ENCODE data around the gene SLC1A6. TPM values are rescaled to one million over a fixed set of nuclear protein-coding genes. Genes with fewer than 3 reads are reported as not detected.

The SLC1A6 gene
- total and polyA plus RNA-seq, 2 of the 4 experiments (the other 2 are of a cell fraction): not detected

- intact Hi-C loops (cut with micrococcal nuclease): no loop called here
- H3K27ac ChIP-seq (ENCODE audit: insufficient read depth, low read length): no peak overlapping the region
- no peak overlapping the region for H2BK15ac ChIP-seq (ENCODE audit: low read depth, low read length)
- H4K20me1 ChIP-seq (ENCODE audit: insufficient read depth, low read length): no peaks in the 10 kb centered on the region
- WGBS, 2 experiments (ENCODE audit: extremely low coverage in 2 of 2, insufficient read length in 1 of 2): 23% methylated on average over 2 of the region's 11 CpGs; no CpG with 5 or more reads in 1 of the 2 experiments
- no peak overlapping the region for H2AK9ac ChIP-seq (replicated peaks; ENCODE audit: low read depth, low read length, poor library complexity)
- no peak for DNase-seq
- H3K27me3 ChIP-seq (ENCODE audit: control insufficient read depth, insufficient read depth, low read length): no peaks in the 10 kb centered on the region
- H3K79me1 ChIP-seq (ENCODE audit: low read depth in 1 of 2, low read length in 2 of 2): no peaks in the 10 kb centered on the region
- CTCF ChIA-PET: no interaction called here
- POLR2A ChIA-PET (ENCODE audit: unreplicated experiment): no interaction called here
- no peak overlapping the region for H2AFZ ChIP-seq (replicated peaks; ENCODE audit: low read length, poor library complexity)
- H3K9me3 ChIP-seq (ENCODE audit: control insufficient read depth, insufficient read depth, low read length): peaks cover 28% of the 10 kb centered on the region
- H4K91ac ChIP-seq (ENCODE audit: insufficient read depth, low read depth, low read length): no peak overlapping the region
- H3K4me1 ChIP-seq (ENCODE audit: control insufficient read depth, insufficient read depth, low read length): no peaks in the 10 kb centered on the region
- no peak overlapping the region for H3K56ac ChIP-seq (ENCODE audit: extremely low read depth, insufficient read depth, low read length)
- no peak overlapping the region for H2BK20ac ChIP-seq (ENCODE audit: low read depth, low read length)
- no peak overlapping the region for H3K4ac ChIP-seq (ENCODE audit: low read depth, low read length)
- no TSS peak for BruUV-seq (replicated peaks)
- dilution Hi-C loops (cut with HindIII; ENCODE audit: low sequenced_read_pairs, unreplicated experiment): no loop called here
- no peak overlapping the region for H3K14ac ChIP-seq (replicated peaks; ENCODE audit: low read depth, low read length)
- H3K4me2 ChIP-seq (ENCODE audit: low read depth, low read length): no peak overlapping the region
- H2BK120ac ChIP-seq (ENCODE audit: low read depth, low read length): no peak overlapping the region
- H4K8ac ChIP-seq (ENCODE audit: low read depth in 2 of 2, low read length in 2 of 2): no peak overlapping the region
- TF ChIP-seq CTCF (conservative IDR thresholded peaks at IDR 0.05; ENCODE audit: low read depth, low read length): no peak
- TF ChIP-seq SMC3 (IDR thresholded peaks at IDR 0.05; ENCODE audit: low read depth, low read length): no peak
- TF ChIP-seq MAZ (IDR thresholded peaks at IDR 0.05; ENCODE audit: borderline replicate concordance, low read depth, low read length): no peak
- TF ChIP-seq CEBPB (IDR thresholded peaks at IDR 0.05; ENCODE audit: low read depth, low read length): no peak
- TF ChIP-seq USF2 (IDR thresholded peaks at IDR 0.05; ENCODE audit: low read depth, low read length): no peak
- no peak for TF ChIP-seq BHLHE40 (IDR thresholded peaks at IDR 0.05; ENCODE audit: low read depth, low read length)
- no peak for TF ChIP-seq RCOR1 (IDR thresholded peaks at IDR 0.05; ENCODE audit: insufficient replicate concordance, low read length)
- no peak for TF ChIP-seq ELK1 (IDR thresholded peaks at IDR 0.05; ENCODE audit: borderline replicate concordance, low read depth, low read length)
- TF ChIP-seq NFE2L2 (IDR thresholded peaks at IDR 0.05; ENCODE audit: low read depth, low read length): no peak
- no peak for TF ChIP-seq MAFK (IDR thresholded peaks at IDR 0.05; ENCODE audit: low read depth, low read length)
- no peak for TF ChIP-seq CHD1 (IDR thresholded peaks at IDR 0.05; ENCODE audit: low read depth, low read length)
- TF ChIP-seq FOS (IDR thresholded peaks at IDR 0.05; ENCODE audit: low read depth, low read length): no peak
- TF ChIP-seq RFX5 (IDR thresholded peaks at IDR 0.05; ENCODE audit: low read depth, low read length): no peak
- TF ChIP-seq RAD21 (IDR thresholded peaks at IDR 0.05; ENCODE audit: low read length): no peak
- no peak for TF ChIP-seq MXI1 (IDR thresholded peaks at IDR 0.05; ENCODE audit: borderline replicate concordance, low read depth, low read length)
- no peak for TF ChIP-seq POLR2A (IDR thresholded peaks at IDR 0.05; ENCODE audit: low read depth, low read length)
- no peaks in the 10 kb centered on the region for H3K9me1 ChIP-seq (ENCODE audit: insufficient read depth, low read length)
- no peak for ATAC-seq (ENCODE audit: low read depth)
- H3K36me3 ChIP-seq (ENCODE audit: control insufficient read depth, insufficient read depth, low read length): no peaks in the 10 kb centered on the region
- no peak overlapping the region for H3K4me3 ChIP-seq (ENCODE audit: insufficient read depth, low read depth, low read length)
- no peak overlapping the region for H3K9ac ChIP-seq (ENCODE audit: low read depth, low read length)
- H2BK5ac ChIP-seq (ENCODE audit: low read depth, low read length, poor library complexity, severe bottlenecking): no peak overlapping the region
- no peak overlapping the region for H2AK5ac ChIP-seq (ENCODE audit: low read depth, low read length)
- in situ Hi-C loops (cut with MboI; ENCODE audit: low sequenced_read_pairs): no loop called here
- no peak overlapping the region for H3K18ac ChIP-seq (ENCODE audit: low read depth, low read length)
- H3K23ac ChIP-seq (ENCODE audit: low read depth, low read length): no peak overlapping the region
- no peak overlapping the region for H4K5ac ChIP-seq (ENCODE audit: low read depth, low read length)
These were observed 26.9 kb downstream of the SLC1A6 start for GRCh38 chr19:14952767-14953166.
